ENCODE data around the gene DMD.

DNA sequence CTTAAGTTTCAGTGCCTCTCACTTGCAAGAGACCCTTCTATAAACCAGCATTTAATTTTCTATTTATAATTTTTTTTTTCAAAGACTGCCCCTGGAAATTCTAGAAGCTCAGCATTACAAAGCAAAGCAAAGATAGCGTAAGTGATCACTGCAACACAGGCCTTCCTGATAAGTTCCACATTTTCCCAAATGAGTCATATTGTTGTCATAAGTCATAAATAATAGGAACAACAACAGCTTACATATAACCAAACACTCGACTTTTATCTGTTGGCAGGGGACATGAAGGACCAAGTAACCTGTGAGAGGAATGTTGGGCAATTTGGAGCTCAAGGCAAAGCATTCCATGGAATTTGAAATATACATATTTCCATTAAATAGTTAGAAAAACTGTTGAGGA, 815.5 kb downstream of the DMD start:
- no peak for TF ChIP-seq POLR2AphosphoS5 (IDR thresholded peaks at IDR 0.05; ENCODE audit: borderline replicate concordance, low read depth, low read length)
- no peak for TF ChIP-seq EZH2 (IDR thresholded peaks at IDR 0.05)
